Hepatocyte (in vitro differentiated cells): Measurements from ENCODE around the gene CBX3. TPM values are rescaled to one million over a fixed set of nuclear protein-coding genes. Genes with fewer than 3 reads are reported as not detected.
A peak's percentile ranks its signal among the peaks of the same experiment; 100 is the strongest.

Experiments used
- DNase-seq: peaks from one replicate; pipeline ENCODE4 v3.0.0-alpha.2; 2016; ENCODE audit warnings: low spot score
- H2AFZ ChIP-seq: fragments of 200-600 bp; sonication (generic); 2 replicates; pipeline ENCODE4 v1.6.0; 2016; ENCODE audit warnings: antibody characterized with exemption, mild to moderate bottlenecking
- H3K27ac ChIP-seq: fragments of 200-600 bp; sonication (generic); 2 replicates; pipeline ENCODE4 v1.5.1; 2016; ENCODE audit warnings: mild to moderate bottlenecking
- H3K27me3 ChIP-seq: fragments of 200-600 bp; sonication (generic); 2 replicates; pipeline ENCODE4 v1.6.1; 2016
- H3K36me3 ChIP-seq: fragments of 200-600 bp; sonication (generic); replicated peaks from 2 replicates; pipeline ENCODE4 v1.5.1; 2016; ENCODE audit warnings: low read depth; ENCODE audit not compliant: insufficient read depth
- H3K4me1 ChIP-seq: fragments of 200-600 bp; sonication (generic); 2 replicates; pipeline ENCODE4 v1.5.1; 2016; ENCODE audit warnings: mild to moderate bottlenecking, moderate library complexity; ENCODE audit not compliant: insufficient read depth
- H3K4me2 ChIP-seq: fragments of 200-600 bp; sonication (generic); 2 replicates; pipeline ENCODE4 v1.6.0; 2016
- H3K4me3 ChIP-seq: fragments of 200-600 bp; sonication (generic); 2 replicates; pipeline ENCODE4 v1.5.1; 2016; ENCODE audit warnings: mild to moderate bottlenecking
- H3K79me2 ChIP-seq: fragments of 200-600 bp; sonication (generic); 2 replicates; pipeline ENCODE4 v1.6.0; 2017; ENCODE audit warnings: mild to moderate bottlenecking
- H3K9me2 ChIP-seq: fragments of 200-600 bp; sonication (generic); replicated peaks from 2 replicates; pipeline ENCODE4 v1.6.0; 2017; ENCODE audit warnings: mild to moderate bottlenecking; ENCODE audit not compliant: insufficient read depth
- H3K9me3 ChIP-seq: fragments of 200-600 bp; sonication (generic); 2 replicates; pipeline ENCODE4 v1.5.1; 2016; ENCODE audit warnings: low read depth, mild to moderate bottlenecking
- H4K20me1 ChIP-seq: fragments of 200-600 bp; sonication (generic); 2 replicates; pipeline ENCODE4 v1.6.0; 2016; ENCODE audit warnings: mild to moderate bottlenecking; ENCODE audit not compliant: insufficient read depth, poor library complexity, severe bottlenecking
- CTCF ChIP-seq: fragments of 200-600 bp; sonication (generic); IDR thresholded peaks from 2 replicates; pipeline ENCODE4 v1.5.1; 2016; ENCODE audit warnings: antibody characterized with exemption, mild to moderate bottlenecking; ENCODE audit not compliant: poor library complexity
- EZH2 ChIP-seq: fragments of 200-600 bp; sonication (generic); IDR thresholded peaks from 2 replicates; pipeline ENCODE4 v1.6.1; 2016; ENCODE audit warnings: antibody characterized with exemption, mild to moderate bottlenecking, borderline replicate concordance
- EZH2phosphoT487 ChIP-seq: fragments of 200-600 bp; sonication (generic); IDR thresholded peaks from one replicate; pipeline ENCODE4 v1.6.1; 2018; ENCODE audit warnings: antibody characterized with exemption, mild to moderate bottlenecking, low read depth, moderate library complexity; ENCODE audit not compliant: unreplicated experiment, severe bottlenecking
- WGBS: methylation state at CpG from one replicate; pipeline ENCODE4 v1.1.6; 2016; ENCODE audit warnings: low lambda C conversion rate; ENCODE audit errors: missing lambda C conversion rate; 5-methylcytosine and 5-hydroxymethylcytosine counted together
- polyA plus RNA-seq: library from polyadenylated mRNA; unstranded; fragments of >200 nt; fragmentation: Nextera tagmentation; extraction: Ambion mirVana; gene quantifications from 2 replicates; pipeline ENCODE4 v1.2.1, GENCODE V29; 2016
- total RNA-seq: library from RNA; depleted of rRNA; stranded (reverse); fragments of >200 nt; gene quantifications from 2 replicates; pipeline ENCODE4 v1.2.3, GENCODE V29; 2014

The CBX3 gene
- total and polyA plus RNA-seq, 2 experiments from 2014 or later, result 120 to 165 TPM

- peak; percentile 35 for TF ChIP-seq EZH2phosphoT487
- no peak for TF ChIP-seq CTCF
- peaks cover 25% of the 10 kb centered on the region for H3K4me1 ChIP-seq
- H2AFZ ChIP-seq, result no peak overlapping the region
- H4K20me1 ChIP-seq, result peaks cover 73% of the 10 kb centered on the region
- no peaks in the 10 kb centered on the region for H3K27me3 ChIP-seq
- DNase-seq, result no peak
- 11% methylated on average over 5 of the region's 5 CpGs for WGBS
- no peaks in the 10 kb centered on the region for H3K9me3 ChIP-seq
- peak overlapping the region; percentile 81 for H3K4me3 ChIP-seq
- no peak overlapping the region for H3K27ac ChIP-seq
- peaks cover 4% of the 10 kb centered on the region for H3K36me3 ChIP-seq
- no peaks in the 10 kb centered on the region for H3K9me2 ChIP-seq
- peaks cover 89% of the 10 kb centered on the region for H3K79me2 ChIP-seq
- H3K4me2 ChIP-seq, result peak overlapping the region; percentile 84
Observed at GRCh38 chr7:26197153-26198115, 4.1 kb upstream of the CBX3 start.

- DNase-seq, result peak; percentile 47
Observed at GRCh38 chr7:26198133-26198780, 3.3 kb upstream of the CBX3 start.

GRCh38 chr7:26198781-26199169, 2.8 kb upstream of the CBX3 start:
- H3K9me3 ChIP-seq, result no peaks in the 10 kb centered on the region
- H2AFZ ChIP-seq, result no peak overlapping the region
- no peaks in the 10 kb centered on the region for H3K36me3 ChIP-seq
- peak overlapping the region; percentile 81 for H3K4me3 ChIP-seq
- TF ChIP-seq CTCF (no peak), EZH2phosphoT487 (no peak), EZH2 (no peak)
- peaks cover 89% of the 10 kb centered on the region for H3K79me2 ChIP-seq
- H3K4me1 ChIP-seq, result peaks cover 20% of the 10 kb centered on the region
- no peaks in the 10 kb centered on the region for H3K27me3 ChIP-seq
- peak overlapping the region; percentile 99 for H3K27ac ChIP-seq
- H3K4me2 ChIP-seq, result peak overlapping the region; percentile 84
- peaks cover 73% of the 10 kb centered on the region for H4K20me1 ChIP-seq
- WGBS, result under 1% methylated on average over 7 of the region's 7 CpGs
- no peaks in the 10 kb centered on the region for H3K9me2 ChIP-seq
- DNase-seq, result no peak

More at GRCh38 chr7:26198133-26198780, 3.3 kb upstream of the CBX3 start:
- H3K4me2 ChIP-seq, result peak overlapping the region; percentile 84
- no peaks in the 10 kb centered on the region for H3K36me3 ChIP-seq
- no peak for TF ChIP-seq EZH2
- TF ChIP-seq CTCF, result peak; percentile 70
- TF ChIP-seq EZH2phosphoT487, result no peak
- H4K20me1 ChIP-seq, result peaks cover 73% of the 10 kb centered on the region
- H2AFZ ChIP-seq, result no peak overlapping the region
- H3K27me3 ChIP-seq, result no peaks in the 10 kb centered on the region
- H3K4me1 ChIP-seq, result peaks cover 24% of the 10 kb centered on the region
- H3K79me2 ChIP-seq, result peaks cover 89% of the 10 kb centered on the region
- H3K9me3 ChIP-seq, result no peaks in the 10 kb centered on the region
- peak overlapping the region; percentile 81 for H3K4me3 ChIP-seq
- no peaks in the 10 kb centered on the region for H3K9me2 ChIP-seq
- whole genome bisulfite sequencing, result 1% methylated on average over 6 of the region's 6 CpGs
- peak overlapping the region; percentile 99 for H3K27ac ChIP-seq
